Stimulated activated CD4-positive, alpha-beta T cell treated with anti-CD3 and anti-CD28 coated beads, Interleukin-2, amount 100 ng/mL, for 48 hours (primary cell): ENCODE results near the gene ZNF580.

ENCODE experiments used
- DNase-seq, 2 donors: peaks; one replicate each; pipeline ENCODE4 v3.0.0-alpha.2; 2020

ZNF580 gene

DNA sequence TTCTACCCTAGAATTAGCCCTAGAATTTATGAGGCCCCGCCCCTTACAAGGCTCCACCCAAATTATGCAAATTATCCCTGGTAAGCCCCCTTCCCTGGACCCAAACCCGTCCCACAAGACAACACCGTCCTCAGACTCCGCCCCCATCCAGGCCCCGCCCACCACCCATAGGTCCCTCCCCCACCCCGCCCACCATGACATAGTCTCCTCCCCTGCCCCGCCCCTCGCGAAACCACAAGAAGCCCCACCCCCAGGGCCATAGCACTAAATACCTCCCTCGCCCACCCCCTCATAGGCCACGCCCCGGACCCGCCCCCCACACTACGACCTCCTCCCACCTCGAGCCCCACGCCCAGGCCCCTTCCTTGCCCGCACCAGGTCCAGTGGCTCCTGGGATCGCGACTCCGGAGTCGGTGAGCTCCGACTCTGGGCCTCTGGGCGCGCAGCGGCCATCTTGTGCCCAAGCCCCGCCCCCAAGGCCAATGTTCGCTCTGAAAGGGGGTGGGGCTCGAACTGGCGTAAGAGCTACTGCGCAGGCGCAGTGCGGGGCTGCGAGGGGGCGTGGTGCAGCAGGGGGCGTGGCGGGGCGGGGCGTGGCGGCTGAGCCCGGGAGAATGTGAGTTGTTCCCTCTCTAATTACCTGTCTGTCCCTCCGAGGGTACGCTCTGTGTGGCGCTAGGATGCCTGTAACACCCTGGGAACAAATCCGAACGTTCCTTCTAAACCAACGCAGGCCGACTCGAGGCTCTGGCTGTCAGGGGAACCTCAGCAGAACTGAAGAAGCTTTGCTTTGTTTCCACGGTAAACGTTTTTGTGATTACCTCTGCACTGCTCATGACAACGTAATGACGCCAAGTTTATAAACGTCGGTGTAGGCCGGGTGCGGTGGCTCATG lies 16.4 kb upstream of the ZNF580 start, which contains the start of gene ZNF784:
Gene ZNF784 (minus strand): TSS at position 458 of the 895 bp plus-strand sequence. CDS start 5 bp downstream, at position 453.
- peak; percentile 92 to 96 for DNase-seq

DNA sequence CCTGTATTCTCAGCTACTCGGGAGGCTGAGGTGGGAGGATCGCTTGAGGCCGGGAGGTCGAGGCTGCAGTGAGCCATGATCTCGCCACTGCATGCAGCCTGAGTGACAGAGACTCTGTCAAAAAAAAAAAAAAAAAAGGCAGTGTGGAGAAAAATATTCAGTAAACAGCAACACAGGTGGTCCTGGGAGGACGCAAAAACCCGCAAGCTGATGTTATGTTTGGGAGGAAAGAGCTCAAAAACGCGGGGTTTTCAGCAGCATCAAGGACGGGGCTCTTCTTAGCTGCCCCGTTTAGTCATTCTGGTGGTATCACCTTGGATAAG lies 15.8 kb upstream of the ZNF580 start:
- no peak for DNase-seq

DNA sequence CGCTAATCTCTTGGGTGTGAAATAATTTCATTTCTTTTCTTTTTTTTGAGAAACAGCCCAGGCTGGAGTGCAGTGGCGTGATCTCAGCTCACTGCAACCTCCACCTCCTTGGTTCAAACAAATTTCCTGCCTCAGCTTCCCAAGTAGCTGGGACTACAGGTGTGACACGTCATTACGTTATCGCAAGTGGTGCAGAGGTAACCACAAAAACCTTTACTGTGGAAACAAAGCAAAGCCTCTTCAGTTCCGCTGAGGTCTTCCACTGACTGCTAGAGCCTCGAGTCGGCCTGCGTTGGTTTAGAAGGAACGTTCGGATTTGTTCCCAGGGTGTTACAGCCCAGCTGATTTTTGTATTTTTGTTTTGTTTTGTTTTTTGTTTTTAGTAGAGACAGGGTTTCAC lies 14.5 kb upstream of the ZNF580 start:
- DNase-seq = peak in 1 of 2 donors; percentile 37

DNA sequence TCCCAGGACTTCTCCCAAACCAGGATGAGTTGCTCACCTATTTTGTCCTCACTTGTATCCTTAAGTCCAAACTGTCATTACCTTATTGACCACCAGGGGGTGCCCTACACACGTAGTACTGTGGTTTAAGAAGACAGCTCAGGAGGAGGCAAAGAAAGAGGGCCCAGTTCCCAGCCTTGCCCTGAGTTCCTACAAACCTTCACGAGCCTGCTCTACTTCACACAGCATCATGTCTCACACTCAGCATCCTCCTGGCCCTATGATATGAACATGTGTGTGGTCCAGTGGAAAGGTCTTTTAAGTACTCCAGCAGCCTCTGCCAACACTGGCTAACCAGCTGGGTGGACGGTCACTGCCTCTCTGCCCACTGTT lies 8.4 kb upstream of the ZNF580 start:
- peak; percentile 88 to 94 for DNase-seq

DNA sequence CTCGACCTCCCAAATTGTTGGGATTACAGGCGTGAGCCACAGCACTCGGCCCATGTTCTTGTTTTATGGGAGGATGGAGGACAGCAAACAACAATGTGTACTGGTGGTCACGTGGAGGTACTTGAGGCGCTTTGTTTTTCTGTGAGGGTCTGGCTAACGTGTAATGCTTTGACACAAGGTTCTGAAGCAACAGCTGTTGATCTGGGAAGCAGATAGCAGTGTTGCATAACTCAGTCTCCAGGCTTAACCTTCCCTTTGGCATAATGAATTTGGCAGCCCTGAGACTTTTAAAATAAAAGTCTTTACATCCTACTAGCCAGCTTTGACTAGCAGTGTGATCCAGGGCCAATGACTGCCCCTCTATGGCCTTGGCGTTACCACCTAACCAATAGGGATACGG lies 6.9 kb upstream of the ZNF580 start:
- DNase-seq = no peak

DNA sequence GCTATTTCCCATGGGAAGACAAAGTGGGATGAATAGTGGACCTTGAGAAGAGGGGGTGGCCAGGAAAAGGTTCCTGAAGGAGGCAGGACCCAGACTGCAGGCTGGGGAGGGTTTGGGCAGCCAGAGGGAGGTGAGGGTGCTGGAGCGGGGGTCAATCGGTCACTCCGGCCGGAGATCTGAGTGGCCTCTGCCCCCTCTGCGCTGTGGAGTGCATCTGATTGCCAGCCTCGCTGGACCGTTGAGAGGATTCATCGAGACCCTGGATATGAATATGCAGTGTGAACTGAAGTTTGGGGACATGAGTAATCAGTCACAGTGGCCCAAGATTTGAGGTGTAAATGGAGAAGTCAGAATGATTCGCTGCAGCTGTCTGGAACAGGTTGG lies 5.5 kb upstream of the ZNF580 start:
- no peak for DNase-seq

DNA sequence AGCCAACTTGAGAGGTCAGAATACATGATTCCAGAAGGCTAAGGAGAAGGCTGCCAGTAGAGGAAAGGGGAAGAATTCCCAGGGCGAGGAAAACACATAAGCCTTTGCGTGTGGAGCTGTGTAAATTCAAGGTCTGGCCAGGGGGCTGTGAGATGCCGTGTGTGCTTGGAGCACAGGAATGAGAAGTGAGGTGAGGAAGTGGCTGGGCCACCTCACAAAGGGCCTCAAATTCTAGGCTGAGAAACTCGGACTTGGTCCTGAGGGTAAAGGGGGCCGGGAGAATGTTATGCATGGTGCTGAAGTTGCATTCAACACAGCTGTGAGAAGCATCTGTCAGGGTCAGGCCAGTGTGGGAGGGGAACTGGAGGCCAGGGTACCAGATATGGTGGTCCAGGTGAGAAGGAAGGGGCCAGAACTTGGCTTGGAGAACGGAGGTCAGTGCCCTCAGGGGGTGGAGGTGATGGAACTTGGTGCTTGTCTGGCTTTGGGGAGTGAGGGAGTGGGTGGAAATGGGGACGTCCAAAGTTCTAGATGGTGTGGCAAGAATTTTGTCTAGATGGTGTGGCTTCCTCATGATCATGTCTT lies 4.9 kb upstream of the ZNF580 start:
- no peak for DNase-seq

DNA sequence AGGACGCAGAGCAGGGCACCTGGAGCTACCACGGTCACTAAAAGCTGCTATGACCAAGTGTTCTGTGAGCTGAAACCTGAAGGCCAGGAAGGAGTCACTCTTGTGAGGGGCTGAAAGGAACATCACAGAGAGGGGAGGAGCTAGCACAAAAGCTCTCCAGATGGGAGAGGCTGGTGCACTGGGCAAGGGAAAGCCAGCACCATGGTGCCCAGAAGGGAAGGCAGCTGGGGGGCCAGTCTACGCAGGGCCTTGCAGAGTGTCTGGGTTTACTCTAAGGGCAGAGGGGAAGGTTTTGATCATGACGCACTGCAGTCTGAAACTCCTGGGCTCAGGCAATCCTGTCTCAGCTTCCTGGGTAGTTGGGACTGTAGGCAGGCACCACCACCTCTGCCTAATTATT lies 4.1 kb upstream of the ZNF580 start:
- DNase-seq = no peak

DNA sequence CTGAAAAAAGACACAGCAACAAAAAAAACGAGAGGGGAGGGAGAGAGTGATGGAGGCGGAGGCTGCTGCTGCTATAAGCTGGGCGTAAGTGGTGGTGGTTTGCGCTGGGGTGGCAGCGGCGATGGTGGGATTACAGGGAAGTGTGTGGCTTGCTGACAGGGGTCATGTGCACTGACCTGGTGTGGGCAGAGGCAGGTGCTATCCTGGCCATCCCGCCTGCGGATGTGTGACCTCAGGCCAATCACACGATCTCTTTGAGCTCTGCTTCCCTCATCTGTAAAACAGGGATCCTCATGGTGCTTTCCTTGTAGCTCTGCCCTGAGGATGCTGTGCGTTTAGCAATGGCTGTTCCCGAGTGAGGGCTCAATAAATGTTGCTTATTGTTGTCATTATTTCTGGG lies 3.3 kb upstream of the ZNF580 start:
- no peak for DNase-seq

DNA sequence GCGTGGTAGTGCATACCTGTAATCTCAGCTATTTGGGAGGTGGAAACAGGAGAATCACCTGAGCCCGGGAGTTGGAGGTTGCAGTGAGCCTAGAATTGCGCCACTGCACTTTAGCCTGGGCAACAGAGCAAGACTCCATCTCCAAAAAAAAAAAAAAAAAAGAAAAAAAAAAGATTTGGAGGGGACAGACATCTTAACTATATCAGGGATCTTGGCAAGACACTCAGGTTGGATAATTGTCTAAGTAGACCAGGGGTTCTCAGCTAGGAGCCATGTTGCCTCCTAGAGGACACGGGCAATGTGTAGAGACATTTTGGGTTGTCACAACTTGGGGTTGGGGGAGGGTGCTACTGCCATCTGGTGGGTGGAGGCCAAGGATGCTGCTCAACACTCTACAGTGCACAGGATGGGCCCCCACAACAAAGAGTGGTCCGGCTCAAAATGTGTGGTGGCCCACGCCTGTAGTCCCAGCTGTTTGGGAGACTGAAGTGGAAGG lies 1.9 kb upstream of the ZNF580 start:
- DNase-seq = peak; percentile 52 to 54

DNA sequence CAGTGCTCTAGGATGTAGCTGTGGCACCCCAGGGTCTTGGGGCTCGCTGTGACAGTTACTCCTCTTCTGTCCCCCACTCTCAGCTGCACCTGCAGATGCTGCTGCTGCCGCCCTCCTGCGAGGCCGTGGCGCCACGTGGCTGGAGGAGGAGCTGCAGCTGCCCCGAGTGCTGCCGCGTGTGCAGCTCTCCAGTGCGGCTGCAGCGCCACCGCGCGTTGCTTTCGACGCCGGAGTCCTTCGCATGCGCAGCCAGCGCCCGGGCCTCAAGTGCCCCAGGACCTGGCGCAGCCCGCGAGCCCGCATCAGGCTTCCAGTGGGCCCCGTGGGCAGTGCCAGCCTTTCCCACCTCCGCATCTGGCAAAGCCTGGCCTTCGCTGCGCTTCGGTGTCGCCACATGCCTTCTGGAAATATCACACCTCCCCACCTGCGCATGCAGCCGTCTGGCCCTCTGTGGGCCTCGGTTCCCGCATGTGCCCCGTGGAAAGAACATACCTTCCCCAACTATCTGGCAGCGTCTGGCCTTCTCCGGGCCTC lies 692 bp upstream of the ZNF580 start:
- peak; percentile 61 to 68 for DNase-seq

DNA sequence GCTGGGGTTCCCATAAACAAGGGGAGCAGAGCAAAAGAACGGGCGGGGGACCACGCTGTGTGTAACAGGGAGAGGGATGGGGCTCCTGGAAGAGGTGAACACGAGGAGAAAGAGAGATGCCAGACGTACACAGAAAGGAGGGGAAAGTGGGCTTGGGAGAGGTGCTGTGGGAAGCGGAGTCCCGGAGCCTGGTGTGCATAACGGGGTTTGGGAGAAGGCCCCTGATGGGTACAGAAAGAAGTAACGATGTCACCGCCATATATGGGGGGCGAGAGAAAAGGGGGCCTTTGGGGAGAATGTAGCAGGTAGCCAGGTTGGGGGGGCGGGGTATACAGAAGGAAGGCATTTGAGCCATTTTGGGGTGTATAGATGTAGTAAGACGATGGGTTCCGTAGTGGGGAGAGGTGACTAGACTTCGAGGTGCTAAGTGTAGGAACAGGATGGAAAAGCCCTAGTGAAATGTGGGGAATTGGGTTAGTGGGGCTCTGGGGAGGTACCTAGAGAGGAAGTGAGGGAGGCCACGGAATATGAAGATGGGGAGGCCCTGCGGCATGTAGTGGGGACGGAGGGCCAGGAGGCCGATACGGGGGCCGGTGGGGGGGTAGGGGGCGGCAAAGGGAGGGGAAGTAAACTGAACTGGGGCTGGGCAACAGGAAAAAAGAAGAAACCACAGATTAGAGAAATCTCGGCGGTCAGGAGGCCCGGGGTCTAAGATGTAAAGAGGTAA lies 787 bp downstream of the ZNF580 start:
- DNase-seq = no peak

DNA sequence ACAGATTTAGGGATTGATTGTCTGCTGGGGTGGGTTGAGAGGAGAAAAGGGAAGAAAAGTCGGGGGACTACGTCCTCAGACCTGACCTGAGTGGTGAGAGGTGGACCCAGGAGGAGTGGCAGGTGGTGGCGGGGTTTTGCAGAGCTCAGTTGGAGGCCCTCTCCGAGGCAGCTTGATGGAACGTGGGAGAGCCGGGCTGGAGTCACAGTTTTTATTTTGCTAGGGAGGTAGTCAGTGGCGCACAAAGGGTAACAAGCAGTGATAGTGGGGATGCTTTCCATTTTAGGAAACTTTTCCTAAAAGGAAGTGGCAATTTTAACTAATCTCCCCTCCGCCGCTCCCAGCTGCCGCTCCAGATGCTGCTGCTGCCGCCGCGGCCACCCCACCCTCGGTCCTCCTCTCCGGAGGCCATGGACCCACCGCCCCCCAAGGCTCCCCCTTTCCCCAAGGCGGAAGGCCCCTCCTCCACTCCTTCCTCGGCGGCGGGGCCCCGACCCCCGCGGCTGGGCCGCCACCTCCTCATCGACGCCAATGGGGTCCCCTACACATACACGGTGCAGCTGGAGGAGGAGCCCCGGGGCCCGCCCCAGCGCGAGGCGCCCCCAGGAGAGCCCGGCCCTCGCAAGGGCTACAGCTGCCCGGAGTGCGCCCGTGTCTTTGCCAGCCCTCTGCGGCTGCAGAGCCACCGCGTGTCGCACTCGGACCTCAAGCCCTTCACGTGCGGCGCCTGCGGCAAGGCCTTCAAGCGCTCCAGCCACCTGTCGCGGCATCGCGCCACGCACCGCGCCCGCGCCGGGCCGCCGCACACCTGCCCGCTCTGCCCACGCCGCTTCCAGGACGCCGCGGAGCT lies 1.6 kb downstream of the ZNF580 start:
- DNase-seq = peak in 1 of 2 donors; percentile 30

DNA sequence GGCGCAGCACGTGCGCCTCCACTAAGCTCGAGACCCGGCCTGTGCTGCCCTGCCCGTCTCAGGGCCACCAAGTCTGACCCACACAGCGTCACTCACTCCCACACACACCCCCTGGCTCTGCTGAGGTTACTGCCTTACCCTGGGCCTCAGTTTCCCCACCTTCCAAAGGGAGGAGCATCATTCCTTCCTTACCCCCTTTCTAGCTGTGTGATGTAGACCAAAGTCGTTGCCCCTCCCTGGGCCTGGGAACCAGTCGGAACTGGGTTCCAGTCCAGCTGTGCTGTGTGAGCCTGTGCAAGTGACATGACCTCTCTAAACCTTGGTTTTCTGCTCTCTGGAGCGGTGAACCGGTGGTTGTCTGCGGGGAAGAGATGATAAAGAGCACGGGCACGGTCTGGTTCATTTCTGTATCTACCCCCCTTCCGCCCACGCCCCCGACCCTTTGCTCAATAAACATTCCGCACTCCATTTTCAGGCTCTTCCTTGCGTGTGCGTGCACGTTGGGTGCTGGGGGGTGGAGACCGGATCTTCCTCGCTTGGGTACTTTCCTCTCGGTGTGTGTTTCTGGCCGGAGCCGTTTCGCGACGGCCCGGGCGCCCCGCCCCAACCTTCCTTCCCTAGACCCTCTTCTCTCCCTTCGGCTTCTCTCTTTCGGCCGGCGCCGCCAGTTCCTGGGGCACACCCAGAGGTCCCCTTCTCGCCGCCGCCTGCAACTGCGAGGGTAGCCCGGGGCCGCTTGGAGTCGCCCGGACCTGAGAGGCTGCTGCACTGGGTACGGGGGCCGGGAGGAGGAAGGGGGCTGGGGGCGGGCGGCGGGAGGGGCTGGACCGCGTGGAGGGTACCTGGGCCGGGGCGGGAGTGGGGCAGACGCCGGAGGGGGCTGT lies 2.4 kb downstream of the ZNF580 start, which contains the start of gene ZNF581:
Gene ZNF581 (plus strand): TSS at position 647 of the 884 bp plus-strand sequence. CDS start 923 bp downstream, outside the sequence.
- DNase-seq = peak; percentile 76 to 78

DNA sequence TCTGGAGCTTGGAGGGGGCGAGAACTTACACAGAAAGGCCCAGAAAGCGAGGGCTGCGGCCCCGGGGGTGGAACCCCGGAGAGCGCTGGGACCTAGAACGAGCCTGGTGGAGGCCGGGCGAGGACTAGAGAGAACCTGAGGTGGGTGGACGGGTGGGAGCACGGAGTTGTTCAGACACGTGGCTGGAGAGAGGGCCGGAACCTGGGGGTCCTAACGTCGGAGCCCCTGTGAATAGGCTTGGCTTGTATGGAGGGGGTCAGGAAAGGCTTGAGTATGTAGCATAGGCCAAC lies 3.0 kb downstream of the ZNF580 start:
- no peak for DNase-seq

DNA sequence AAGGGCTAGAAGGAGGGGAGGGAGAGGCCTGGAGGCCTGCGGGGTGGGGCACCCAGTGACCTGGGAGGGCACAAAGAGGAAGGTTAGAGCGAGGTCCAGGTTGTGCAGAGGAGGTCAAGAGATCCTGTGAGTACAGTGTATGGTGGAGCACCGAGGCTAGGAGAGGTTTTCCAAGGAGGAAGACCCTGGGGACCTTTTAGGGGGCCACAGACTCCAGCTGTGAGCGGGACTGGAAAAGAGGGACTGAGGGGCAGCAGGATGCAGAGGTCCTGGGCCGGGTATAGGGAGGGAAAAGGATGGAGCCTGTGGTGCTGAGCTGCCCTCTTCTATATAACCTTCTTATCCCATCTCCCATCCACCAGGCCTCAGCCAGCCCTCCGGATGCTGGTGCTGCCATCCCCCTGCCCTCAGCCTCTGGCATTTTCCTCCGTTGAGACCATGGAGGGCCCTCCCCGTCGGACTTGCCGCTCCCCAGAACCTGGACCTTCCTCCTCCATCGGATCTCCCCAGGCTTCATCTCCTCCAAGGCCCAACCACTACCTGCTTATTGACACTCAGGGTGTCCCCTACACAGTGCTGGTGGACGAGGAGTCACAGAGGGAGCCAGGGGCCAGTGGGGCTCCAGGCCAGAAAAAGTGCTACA lies 3.5 kb downstream of the ZNF580 start:
- DNase-seq = no peak

DNA sequence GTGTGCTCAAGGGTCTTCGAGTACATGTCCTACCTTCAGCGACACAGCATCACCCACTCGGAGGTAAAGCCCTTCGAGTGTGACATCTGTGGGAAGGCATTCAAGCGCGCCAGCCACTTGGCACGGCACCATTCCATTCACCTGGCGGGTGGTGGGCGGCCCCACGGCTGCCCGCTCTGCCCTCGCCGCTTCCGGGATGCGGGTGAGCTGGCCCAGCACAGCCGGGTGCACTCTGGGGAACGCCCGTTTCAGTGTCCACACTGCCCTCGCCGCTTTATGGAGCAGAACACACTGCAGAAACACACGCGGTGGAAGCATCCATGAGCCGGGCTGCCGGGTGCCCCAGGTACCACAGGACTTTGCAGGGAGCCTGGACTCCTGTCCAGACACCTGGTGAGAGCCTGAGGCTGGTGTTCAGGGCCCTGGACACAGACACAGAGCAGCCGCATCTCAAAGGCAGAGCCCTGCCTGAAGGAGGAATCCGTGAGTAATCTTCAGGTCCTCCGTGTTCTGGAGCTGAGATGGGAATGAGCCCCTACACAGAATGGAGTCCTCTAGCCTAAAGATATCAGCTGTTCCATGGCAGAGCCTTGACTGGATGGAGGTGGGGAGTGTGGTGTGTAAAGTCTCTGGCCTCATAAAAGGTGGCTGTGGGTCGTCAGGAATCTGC lies 4.2 kb downstream of the ZNF580 start:
- DNase-seq = no peak

DNA sequence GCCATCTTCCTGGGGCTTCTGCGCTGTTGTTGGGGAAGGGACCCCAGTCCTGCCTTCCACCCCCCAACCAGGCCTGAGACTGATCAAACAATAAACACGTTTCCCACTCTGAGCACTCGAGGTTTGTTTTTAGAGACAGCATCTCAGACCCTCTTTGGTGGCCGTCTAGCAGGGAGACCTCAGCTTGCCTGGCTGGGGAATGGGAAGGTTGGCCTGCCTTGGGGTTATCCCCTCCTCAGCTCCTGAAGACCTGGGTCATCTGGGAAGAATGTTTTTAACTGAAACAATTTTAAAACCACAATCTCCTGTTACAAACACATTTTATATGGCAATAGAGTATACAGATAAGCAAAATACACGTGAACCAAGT lies 4.7 kb downstream of the ZNF580 start:
- DNase-seq = no peak

DNA sequence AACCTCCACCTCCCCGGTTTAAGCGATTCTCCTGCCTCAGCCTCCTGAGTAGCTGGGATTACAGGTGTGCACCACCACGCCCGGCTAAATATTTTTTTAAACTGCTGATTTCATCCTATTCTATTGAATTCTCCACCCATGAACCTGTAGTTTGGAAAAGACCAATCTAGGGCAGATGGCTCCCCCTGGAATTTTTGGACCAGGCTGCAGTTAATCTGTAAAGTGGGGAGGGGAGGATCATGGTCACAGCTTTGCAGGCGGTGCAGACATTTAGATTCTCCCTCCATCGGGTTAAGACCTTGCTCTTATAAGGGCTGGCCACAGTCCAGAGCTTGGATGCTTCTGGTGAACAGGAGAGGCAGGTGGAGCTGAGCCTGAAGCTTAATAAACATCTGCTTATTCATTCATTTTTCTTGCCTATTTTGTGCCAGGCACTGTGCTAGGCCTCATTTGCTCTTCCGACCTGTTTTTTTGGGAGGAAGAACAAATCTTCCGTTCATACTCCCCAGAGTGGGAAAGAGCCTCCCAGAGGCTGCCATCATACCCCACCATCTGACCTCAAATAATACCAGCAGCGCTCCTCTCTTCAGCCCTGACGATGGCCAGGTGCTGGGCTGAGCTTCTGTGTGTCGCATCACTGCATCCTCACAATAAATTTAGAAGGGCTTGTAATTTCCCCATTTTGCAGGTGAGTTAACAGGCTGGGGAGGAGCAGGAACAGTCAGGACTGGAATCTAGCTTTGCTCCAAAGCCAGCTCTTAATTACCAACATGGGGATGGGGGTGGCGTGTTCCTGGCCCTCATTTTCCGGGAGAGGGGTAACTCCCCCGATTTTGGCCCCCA lies 6.3 kb downstream of the ZNF580 start:
- DNase-seq = no peak
